ENCODE data around the gene PUM2. TPM values are rescaled to one million over a fixed set of nuclear protein-coding genes. Genes with fewer than 3 reads are reported as not detected.

The PUM2 gene
- total and polyA plus RNA-seq, 2 of the 13 experiments (the other 11 are each of a cell fraction or from before 2014, with no cell fraction given), result 69.6 to 69.8 TPM

GRCh38 chr2:20223407-20224163 is 127.1 kb downstream of the PUM2 start (continued):
- TF ChIP-seq HNF1A (IDR thresholded peaks at IDR 0.05; ENCODE audit: low read depth) (no peak), HNF1A (CRISPR knock-in tag; IDR thresholded peaks at IDR 0.05; ENCODE audit: borderline replicate concordance) (0 out of 2 replicates have a peak, but pooled peaks have one; percentile 7), TFDP2 (CRISPR knock-in tag; IDR thresholded peaks at IDR 0.05) (peak; percentile 44; the same call in 1 of the 2 replicates), EEA1 (CRISPR knock-in tag; IDR thresholded peaks at IDR 0.05; ENCODE audit: borderline replicate concordance) (0 out of 2 replicates have a peak, but pooled peaks have one; percentile 2), HNF4A (CRISPR knock-in tag; IDR thresholded peaks at IDR 0.05) (0 out of 2 replicates have a peak, but pooled peaks have one; percentile 17), ZNF562 (CRISPR knock-in tag; IDR thresholded peaks at IDR 0.05; ENCODE audit: borderline replicate concordance) (no peak), TBP (CRISPR knock-in tag; IDR thresholded peaks at IDR 0.05) (no peak), ZSCAN9 (CRISPR knock-in tag; IDR thresholded peaks at IDR 0.05; ENCODE audit: borderline replicate concordance) (no peak), ZNF205 (CRISPR knock-in tag; IDR thresholded peaks at IDR 0.05) (peak; percentile 54; the same call in 1 of the 2 replicates), ZNF138 (CRISPR knock-in tag; IDR thresholded peaks at IDR 0.05; ENCODE audit: low read depth) (no peak), ZSCAN12 (CRISPR knock-in tag; IDR thresholded peaks at IDR 0.05) (0 out of 2 replicates have a peak, but pooled peaks have one; percentile 11)
- TF ChIP-seq, protein P1, sequence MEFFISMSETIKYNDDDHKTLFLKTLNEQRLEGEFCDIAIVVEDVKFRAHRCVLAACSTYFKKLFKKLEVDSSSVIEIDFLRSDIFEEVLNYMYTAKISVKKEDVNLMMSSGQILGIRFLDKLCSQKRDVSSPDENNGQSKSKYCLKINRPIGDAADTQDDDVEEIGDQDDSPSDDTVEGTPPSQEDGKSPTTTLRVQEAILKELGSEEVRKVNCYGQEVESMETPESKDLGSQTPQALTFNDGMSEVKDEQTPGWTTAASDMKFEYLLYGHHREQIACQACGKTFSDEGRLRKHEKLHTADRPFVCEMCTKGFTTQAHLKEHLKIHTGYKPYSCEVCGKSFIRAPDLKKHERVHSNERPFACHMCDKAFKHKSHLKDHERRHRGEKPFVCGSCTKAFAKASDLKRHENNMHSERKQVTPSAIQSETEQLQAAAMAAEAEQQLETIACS (CRISPR knock-in tag; IDR thresholded peaks at IDR 0.05), result peak; percentile 82
- TF ChIP-seq, protein P2, sequence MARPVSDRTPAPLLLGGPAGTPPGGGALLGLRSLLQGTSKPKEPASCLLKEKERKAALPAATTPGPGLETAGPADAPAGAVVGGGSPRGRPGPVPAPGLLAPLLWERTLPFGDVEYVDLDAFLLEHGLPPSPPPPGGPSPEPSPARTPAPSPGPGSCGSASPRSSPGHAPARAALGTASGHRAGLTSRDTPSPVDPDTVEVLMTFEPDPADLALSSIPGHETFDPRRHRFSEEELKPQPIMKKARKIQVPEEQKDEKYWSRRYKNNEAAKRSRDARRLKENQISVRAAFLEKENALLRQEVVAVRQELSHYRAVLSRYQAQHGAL (CRISPR knock-in tag; IDR thresholded peaks at IDR 0.05; ENCODE audit: not compliant biosample characterization), result peak; percentile 53
- TF ChIP-seq, protein P3, sequence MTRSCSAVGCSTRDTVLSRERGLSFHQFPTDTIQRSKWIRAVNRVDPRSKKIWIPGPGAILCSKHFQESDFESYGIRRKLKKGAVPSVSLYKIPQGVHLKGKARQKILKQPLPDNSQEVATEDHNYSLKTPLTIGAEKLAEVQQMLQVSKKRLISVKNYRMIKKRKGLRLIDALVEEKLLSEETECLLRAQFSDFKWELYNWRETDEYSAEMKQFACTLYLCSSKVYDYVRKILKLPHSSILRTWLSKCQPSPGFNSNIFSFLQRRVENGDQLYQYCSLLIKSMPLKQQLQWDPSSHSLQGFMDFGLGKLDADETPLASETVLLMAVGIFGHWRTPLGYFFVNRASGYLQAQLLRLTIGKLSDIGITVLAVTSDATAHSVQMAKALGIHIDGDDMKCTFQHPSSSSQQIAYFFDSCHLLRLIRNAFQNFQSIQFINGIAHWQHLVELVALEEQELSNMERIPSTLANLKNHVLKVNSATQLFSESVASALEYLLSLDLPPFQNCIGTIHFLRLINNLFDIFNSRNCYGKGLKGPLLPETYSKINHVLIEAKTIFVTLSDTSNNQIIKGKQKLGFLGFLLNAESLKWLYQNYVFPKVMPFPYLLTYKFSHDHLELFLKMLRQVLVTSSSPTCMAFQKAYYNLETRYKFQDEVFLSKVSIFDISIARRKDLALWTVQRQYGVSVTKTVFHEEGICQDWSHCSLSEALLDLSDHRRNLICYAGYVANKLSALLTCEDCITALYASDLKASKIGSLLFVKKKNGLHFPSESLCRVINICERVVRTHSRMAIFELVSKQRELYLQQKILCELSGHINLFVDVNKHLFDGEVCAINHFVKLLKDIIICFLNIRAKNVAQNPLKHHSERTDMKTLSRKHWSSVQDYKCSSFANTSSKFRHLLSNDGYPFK (CRISPR knock-in tag; IDR thresholded peaks at IDR 0.05; ENCODE audit: borderline replicate concordance), result peak; percentile 19; the same call in 1 of the 2 replicates
- TF ChIP-seq, protein P4, sequence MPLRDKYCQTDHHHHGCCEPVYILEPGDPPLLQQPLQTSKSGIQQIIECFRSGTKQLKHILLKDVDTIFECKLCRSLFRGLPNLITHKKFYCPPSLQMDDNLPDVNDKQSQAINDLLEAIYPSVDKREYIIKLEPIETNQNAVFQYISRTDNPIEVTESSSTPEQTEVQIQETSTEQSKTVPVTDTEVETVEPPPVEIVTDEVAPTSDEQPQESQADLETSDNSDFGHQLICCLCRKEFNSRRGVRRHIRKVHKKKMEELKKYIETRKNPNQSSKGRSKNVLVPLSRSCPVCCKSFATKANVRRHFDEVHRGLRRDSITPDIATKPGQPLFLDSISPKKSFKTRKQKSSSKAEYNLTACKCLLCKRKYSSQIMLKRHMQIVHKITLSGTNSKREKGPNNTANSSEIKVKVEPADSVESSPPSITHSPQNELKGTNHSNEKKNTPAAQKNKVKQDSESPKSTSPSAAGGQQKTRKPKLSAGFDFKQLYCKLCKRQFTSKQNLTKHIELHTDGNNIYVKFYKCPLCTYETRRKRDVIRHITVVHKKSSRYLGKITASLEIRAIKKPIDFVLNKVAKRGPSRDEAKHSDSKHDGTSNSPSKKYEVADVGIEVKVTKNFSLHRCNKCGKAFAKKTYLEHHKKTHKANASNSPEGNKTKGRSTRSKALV (CRISPR knock-in tag; IDR thresholded peaks at IDR 0.05), result peak; percentile 82
